T-helper 22 cell (primary cell): ENCODE measurements around the gene MPC1.
"Not testable (repeated sequence)": the region's sequence is repeated elsewhere in the genome, so short reads cannot be mapped to it uniquely, and the experiment has no call there.

ENCODE experiments used
- DNase-seq: peaks from one replicate; pipeline ENCODE4 v3.0.0-alpha.2; 2020; ENCODE audit warnings: low read depth

Gene MPC1

GRCh38 chr6:166406197-166406596 is 23.5 kb upstream of the MPC1 start:
- DNase-seq = no peak

GRCh38 chr6:166405386-166405785 is 22.6 kb upstream of the MPC1 start:
- DNase-seq = no peak

- DNase-seq = no peak
Measured at GRCh38 chr6:166402582-166403277, 20.0 kb upstream of the MPC1 start.

DNA sequence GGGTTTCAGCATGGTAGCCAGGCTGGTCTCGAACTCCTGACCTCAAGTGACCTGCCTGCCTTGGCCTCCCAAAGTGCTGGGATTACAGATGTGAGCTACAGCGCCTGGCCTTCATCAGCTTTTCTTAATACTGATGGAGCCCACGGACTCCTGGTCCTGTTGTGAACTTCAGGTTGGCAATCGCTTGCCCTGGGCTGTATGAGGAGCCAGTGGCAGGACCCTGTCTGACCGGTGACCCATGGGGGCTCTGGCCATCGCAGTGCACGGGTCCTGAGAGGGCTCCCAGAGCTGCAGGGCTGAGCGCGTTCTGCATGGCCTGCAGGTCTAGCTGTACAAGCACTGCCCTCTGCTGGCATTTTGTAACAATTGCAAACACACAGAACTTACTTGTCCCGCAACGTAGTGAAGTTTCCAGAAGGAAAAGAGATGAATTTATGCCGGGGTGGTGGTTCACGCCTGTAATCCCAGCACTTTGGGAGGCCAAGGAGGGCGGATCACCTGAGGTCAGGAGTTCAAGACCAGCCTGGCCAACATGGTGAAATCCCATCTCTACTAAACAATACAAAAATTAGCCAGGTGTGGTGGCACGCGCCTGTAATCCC is 18.0 kb upstream of the MPC1 start:
- peak; percentile 19 for DNase-seq

DNA sequence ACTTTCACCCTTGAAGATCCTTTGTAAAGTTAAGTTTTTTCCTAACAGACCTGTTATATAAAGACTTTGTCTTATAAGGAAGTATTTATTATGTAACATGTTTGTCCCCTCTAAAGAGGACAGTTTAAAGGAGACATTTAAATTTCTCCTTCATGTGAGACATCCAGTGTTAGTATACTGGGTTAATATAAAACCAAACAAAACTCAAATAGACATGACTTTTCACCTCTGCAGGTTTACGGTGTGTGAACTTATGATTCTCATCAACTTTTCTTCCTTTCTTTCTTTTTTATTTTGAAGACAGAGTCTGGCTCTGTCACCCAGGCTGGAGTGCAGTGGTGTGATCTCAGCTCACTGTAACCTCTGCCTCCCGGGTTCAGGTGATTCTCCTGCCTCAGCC is 17.4 kb upstream of the MPC1 start:
- no peak for DNase-seq

- no peak for DNase-seq
Measured at GRCh38 chr6:166398348-166398747, 15.6 kb upstream of the MPC1 start.

DNA sequence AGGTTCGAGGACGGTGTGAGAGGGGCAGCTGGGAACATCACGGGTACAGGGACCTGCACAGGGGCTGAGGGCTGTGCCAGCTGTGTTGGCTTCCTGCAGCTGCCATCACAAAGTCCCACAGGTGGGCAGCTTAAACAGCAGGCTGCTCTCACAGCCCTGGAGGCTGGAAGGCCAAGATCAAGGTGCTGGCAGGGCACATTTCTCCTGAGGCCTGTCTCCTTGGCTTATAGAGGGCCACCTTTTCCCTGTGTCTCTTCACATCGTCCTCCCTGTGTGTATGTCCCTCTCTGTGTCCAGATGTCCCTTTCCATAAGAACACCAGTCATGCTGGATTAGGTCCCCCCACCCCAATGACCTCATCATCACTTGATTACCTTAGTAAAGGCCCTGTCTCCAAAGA is 15.1 kb upstream of the MPC1 start:
- DNase-seq = no peak

- no peak for DNase-seq
Measured at GRCh38 chr6:166395778-166396177, 13.0 kb upstream of the MPC1 start.

DNA sequence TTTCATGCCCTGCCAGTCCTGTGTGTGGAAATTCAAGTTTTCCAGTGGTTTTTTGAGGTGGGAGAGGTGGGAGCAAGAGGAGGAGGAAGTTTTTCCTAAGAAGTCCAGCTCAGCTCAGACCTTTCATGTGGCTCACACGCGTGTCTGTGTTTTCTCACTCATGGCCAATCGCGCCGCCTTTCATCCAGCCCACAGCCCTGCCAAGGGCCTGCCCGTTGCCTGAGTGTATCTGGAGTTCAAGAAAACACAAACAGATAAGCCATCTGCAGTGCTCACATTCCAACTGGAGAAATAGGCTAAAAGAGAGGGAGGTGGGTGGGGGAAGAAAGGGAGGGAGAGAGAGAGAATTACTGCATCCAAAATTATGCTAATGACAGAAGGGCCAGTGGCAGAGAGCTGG is 12.6 kb upstream of the MPC1 start:
- no peak for DNase-seq

- DNase-seq = no peak
Measured at GRCh38 chr6:166394036-166394892, 11.5 kb upstream of the MPC1 start.

GRCh38 chr6:166393535-166393823 is 10.7 kb upstream of the MPC1 start:
- no peak for DNase-seq

DNA sequence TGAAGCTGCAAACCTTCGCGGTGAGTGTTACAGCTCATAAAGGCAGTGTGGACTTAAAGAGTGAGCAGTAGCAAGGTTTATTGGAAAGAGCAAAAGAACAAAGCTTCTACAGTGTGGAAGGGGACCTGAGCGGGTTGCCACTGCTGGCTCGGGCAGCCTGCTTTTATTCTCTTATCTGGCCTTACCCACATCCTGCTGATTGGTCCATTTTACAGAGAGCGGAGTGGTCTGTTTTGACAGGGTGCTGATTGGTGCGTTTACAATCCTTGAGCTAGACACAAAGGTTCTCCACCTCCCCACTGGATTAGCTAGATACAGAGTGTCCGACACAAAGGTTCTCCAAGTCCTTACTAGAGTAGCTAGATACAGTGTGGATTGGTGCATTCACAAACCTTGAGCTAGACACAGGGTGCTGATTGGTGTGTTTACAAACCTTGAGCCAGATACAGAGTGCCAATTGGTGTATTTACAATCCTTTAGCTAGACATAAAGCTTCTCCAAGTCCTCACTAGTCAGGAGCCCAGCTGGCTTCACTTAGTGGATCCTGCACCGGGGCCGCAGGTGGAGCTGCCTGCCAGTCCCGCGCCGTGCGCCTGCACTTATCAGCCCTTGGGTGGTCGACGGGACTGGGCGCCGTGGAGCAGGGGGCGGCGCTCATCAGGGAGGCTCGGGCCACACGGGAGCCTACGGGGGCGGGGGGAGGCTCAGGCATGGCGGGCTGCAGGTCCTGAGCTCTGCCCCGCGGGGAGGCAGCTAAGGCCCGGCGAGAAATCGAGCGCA is 10.2 kb upstream of the MPC1 start:
- DNase-seq = not testable (repeated sequence)

DNA sequence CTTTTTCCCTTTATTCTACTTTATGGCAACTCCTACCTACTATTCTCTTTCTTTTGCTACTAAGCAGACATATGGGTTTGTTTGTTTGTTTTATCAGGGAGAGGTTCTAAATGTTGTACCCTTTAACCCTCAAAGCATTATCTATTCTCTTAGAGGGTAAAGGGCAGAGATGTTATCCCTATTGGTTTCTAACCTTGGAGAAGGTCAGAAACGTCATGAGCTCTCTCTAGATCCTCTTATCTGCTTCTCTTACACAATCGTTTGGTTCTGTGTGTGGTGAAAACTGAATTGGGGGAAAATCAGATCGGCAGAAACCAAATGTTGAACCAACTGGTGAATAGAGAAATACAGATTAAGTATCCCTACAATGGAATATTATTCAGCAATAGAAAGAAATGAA is 6.4 kb upstream of the MPC1 start:
- DNase-seq = no peak

- DNase-seq = no peak
Measured at GRCh38 chr6:166388290-166389004, 5.7 kb upstream of the MPC1 start.

- DNase-seq = no peak
Measured at GRCh38 chr6:166387642-166388289, 5.0 kb upstream of the MPC1 start.

- DNase-seq = not testable (repeated sequence)
Measured at GRCh38 chr6:166387098-166387497, 4.4 kb upstream of the MPC1 start.

- no peak for DNase-seq
Measured at GRCh38 chr6:166386111-166386510, 3.4 kb upstream of the MPC1 start.

GRCh38 chr6:166383802-166384363 is 1.1 kb upstream of the MPC1 start:
- DNase-seq = not testable (repeated sequence)

DNA sequence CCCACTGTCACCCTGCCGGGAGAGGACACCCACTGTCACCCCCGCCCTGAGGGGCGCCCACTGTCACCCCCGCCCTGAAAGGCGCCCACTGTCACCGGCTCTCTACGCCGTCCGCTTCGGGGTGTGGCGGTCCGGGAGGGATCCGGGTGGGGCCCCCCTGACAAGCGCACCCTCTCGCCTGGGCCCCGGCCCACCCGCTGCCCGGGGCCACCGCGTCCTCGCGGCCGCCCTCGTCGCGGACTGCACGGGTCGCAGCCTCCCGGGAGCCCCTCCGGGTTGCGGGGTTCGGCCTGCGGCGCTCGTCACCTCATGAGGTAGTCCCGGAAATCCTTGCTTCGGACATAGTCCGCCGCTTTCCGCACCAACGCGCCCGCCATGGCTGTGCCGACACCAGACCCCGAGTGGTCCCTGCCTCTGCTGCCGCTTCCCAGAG is 224 bp downstream of the MPC1 start:
- peak; percentile 3 for DNase-seq

GRCh38 chr6:166381733-166382499 is 824 bp downstream of the MPC1 start:
- peak; percentile 13 for DNase-seq
